DMS53 (cell line): ENCODE data around the gene UQCC2.

Experiments
- DNase-seq: peaks from one replicate; lab custom pipeline; 2025; lab: John Stamatoyannopoulos, UW

Gene UQCC2

DNA sequence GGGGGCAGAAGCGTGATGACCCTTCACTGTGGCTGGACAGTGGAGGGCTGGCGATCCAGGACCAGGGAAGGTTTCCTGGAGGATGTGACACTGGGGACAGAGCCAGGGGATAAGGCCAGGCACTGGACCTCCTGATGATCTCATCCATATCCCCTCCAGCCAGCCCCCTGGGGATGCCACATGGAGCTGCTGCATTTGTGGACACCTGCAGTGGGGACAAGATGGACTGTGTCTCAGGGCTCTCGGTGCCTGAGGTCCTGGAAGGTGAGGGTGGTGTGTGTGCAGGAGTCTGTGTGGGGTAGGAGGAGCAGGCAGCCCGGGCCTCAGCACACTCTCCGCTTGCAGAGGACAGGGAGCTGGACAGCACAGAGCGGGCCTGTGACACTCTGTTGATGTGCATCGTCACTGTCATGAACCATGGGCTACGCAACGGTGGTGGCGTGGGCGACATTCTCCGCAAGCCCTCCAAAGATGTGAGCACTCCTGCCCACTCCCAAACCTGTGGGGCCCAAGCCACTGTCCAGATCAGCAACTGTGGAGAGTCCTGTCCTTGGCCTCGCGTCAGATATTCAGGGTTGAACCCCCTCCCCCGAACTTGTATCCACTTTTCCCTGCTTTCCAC, 19.9 kb downstream of the UQCC2 start:
- DNase-seq, result no peak

DNA sequence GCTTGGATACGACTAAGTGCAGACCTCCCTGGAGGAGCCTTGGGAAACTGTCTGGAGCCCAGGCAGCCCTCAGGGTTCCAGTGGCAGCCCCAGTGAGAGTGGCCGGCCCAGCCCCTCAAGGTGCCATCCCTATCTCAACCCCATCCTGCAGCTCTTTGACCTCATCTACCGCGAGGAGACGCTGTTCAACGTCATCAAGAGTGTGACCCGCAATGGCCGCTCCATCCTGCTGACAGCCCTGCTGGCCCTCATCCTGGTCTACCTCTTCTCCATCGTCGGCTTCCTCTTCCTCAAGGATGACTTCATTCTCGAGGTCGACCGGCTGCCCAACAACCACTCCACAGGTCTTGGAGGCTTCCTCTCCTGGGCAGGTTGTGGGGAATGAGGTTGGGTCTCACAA, 20.7 kb downstream of the UQCC2 start:
- DNase-seq, result no peak

DNA sequence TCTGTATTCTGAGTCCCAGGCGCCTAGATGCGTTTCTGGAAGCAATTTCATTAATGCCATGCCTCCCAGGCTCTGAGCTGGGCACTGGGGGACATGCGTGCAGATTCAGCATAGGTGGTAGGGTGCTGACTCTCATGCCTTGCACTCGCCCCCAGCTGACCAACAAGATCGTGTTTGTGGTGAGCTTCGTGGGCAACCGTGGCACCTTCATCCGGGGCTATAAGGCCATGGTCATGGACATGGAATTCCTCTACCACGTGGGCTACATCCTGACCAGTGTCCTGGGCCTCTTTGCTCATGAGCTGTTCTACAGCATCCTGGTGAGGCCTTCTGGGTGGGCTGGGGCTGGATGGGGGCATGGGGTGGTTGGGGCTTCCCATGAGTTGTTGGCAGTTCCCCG, 21.6 kb downstream of the UQCC2 start:
- no peak for DNase-seq

DNA sequence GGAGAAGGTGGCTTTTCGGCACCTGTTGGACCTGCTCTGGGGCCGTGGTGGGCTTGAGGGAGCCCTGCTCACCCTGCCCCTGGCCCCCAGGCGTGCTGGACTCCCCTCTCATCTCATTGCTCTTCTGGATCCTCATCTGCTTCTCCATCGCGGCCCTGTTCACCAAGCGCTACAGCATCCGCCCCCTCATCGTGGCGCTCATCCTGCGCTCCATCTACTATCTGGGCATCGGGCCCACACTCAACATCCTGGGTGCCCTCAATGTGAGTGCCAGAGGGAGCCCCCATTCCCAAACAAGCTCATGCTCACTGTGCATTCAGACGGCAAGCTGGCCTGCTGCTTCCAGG, 22.4 kb downstream of the UQCC2 start:
- DNase-seq, result no peak

DNA sequence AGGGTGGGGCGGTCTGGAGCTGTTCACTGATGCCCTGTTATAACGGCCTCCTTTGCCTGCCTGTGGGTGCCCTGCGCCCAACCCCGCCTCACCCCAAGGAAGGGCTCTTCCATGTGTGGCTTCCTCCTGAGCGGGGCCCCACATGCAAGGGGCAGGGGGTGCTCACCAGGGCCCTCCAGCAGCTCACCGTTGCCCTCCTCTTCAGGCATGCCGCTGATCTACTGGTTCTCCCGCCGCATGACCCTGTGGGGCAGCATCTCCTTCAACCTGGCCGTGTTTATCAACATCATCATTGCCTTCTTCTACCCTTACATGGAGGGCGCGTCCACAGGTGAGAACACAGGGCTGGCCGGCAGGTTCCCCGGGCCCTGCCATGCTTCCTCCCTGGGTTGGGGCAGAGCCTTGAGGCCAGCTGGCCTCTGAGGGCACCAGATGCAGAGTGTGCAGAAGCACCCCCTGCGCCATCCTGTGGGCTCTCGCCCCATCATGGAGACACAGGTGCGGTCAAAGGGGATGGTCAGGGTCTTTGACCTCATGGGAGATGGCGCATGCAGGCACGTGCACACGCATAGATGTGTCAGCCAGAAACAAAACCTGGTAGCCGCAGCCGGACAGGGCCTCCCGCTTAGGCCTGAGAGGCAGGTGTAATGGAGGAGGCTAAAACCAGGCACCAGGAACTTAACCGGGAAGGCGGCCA, 22.9 kb downstream of the UQCC2 start:
- DNase-seq, result no peak

DNA sequence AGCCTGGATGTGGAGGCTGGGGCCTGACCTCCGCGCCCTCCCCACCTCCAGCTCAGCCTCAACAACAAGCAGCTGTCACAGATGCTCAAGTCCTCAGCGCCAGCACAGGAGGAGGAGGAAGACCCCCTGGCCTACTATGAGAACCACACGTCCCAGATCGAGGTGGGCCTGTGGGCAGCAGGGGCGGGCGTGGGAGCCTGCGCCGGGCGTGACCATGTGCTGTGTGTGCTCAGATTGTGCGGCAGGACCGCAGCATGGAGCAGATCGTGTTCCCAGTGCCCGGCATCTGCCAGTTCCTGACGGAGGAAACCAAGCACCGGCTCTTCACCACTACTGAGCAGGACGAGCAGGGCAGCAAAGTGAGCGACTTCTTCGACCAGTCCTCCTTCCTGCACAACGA, 23.5 kb downstream of the UQCC2 start:
- no peak for DNase-seq

DNA sequence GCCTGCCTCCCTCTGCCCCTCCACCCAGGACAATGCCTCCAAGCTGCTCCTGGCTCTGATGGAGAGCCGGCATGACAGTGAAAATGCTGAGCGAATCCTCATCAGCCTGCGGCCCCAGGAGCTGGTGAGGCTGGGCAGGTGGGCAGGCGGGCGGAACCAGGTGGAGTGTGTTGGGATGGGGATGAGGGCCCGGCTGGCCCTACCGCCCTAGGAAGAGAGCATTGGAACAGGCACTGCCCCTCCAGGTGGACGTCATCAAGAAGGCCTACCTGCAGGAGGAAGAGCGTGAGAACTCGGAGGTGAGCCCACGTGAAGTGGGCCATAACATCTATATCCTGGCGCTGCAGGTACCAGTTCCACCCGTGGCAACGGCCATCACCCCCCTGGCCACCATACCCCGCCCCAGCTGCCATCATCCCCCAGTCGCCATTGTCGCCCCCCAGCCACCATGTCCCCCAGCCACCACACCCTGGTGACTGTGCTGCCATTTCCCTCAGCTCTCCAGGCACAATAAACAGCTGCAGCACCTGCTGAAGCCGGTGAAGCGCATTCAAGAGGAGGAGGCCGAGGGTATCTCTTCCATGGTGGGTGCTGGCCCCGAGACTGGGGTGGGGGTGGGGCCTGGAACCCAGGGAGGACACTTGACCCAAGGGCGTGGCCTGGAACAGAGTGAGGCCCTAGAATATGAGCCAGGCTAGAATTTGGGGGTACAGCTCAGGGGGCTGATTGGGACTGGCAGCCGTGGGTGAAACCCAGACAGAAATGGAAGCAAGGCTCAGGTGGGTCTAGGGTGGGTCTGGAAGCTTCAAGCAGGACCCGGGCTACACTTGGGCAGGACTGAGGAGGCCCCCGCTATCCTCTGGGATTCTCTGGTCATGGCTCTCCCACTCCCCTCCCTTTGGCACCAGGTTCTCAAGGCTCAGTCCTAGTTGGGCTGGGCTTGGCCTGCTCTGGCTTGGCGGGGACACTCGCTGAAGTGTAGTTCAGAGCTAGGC, 24.2 kb downstream of the UQCC2 start:
- no peak for DNase-seq

DNA sequence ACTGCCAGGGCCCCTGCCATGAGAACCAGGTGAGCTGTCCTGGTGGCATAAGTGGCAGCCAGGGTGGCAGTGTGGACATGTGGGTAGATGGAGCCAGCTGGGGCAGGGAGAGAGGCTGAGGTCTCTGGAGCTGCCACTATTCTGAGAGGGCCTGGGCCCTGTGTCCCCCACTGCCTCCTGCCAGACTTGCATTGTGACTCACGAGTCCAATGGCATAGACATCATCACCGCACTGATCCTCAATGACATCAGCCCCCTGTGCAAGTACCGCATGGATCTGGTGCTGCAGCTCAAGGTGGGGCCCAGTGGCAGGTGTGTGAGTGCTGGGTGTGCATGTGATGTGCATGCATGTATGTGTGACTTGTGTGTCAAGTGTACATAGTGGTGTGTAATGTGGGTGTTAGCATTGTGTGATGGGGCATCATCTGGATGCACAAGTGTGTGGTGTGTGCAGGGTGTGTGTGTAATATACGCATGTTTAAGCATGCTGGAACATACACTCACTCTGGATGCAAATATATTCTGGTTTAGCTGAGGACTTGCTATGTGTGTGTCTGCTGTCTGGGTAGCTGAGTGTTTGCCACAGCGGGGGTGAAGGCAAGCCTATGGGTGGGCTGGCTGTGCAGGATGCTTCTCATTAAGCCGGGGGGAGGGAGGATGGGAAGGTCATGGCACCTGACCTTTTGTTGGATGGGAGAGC, 25.1 kb downstream of the UQCC2 start:
- DNase-seq, result no peak

DNA sequence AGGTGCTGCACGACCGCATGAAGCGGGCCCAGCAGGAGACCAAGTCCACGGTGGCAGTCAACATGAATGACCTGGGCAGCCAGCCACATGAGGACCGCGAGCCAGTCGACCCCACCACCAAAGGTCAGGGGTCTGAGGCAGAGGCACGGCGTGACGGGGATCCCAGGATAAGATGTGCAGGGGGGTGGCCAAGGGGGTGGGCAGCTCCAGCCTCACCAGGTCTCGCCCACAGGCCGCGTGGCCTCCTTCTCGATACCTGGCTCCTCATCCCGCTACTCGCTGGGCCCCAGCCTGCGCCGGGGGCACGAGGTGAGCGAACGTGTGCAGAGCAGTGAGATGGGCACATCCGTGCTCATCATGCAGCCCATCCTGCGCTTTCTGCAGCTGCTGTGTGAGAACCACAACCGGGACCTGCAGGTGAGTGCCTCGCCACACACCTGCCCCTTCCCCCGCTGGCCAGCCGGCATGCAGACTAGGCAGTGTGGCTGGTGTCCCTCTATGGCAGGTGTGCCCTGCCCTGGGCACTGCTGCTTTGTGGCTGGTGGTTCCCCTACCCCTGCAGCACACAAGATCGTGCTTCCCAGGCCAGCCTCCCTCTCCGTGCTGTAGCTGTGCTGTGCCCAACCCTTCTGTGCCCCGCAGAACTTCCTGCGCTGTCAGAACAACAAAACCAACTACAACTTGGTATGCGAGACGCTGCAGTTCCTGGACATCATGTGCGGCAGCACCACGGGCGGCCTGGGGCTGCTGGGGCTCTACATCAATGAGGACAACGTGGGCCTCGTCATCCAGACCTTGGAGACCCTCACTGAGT, 25.9 kb downstream of the UQCC2 start:
- no peak for DNase-seq

DNA sequence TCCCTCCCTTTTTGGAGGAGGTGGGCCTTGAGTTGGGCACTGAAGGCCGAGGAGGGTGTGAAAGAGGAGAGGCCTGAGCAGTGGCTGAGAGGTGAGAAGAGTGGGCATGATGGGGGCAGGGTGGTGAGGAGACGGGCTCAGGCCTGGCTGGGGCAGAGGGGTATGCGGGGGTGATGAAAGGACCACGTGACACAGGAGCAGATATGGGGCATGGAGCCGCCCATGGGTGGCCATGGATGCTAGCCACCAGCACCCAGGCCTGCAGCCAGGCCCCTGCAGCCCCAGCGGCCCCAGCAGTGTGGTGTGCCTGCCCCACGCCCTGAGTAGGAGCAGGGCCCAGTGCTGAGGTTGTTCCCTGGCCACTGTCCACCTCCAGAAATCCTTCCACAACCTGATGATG, 26.5 kb downstream of the UQCC2 start:
- DNase-seq, result no peak

DNA sequence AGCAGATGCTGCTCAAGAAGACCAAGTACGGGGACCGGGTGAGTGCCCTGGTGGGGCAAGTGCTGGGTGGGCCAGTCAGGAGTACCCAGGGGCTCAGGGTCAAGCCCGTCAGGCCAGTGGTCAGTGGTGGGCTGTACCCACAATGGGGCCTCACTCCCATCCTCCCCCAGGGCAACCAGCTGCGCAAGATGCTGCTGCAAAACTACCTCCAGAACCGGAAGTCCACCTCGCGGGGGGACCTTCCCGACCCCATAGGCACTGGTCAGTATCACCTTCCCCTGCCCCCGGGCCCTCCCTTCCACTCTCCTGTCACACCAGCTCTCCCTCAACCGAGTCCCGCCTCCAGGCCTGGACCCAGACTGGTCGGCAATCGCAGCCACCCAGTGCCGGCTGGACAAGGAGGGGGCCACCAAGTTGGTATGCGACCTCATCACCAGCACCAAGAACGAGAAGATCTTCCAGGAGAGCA, 27.0 kb downstream of the UQCC2 start:
- DNase-seq, result no peak

DNA sequence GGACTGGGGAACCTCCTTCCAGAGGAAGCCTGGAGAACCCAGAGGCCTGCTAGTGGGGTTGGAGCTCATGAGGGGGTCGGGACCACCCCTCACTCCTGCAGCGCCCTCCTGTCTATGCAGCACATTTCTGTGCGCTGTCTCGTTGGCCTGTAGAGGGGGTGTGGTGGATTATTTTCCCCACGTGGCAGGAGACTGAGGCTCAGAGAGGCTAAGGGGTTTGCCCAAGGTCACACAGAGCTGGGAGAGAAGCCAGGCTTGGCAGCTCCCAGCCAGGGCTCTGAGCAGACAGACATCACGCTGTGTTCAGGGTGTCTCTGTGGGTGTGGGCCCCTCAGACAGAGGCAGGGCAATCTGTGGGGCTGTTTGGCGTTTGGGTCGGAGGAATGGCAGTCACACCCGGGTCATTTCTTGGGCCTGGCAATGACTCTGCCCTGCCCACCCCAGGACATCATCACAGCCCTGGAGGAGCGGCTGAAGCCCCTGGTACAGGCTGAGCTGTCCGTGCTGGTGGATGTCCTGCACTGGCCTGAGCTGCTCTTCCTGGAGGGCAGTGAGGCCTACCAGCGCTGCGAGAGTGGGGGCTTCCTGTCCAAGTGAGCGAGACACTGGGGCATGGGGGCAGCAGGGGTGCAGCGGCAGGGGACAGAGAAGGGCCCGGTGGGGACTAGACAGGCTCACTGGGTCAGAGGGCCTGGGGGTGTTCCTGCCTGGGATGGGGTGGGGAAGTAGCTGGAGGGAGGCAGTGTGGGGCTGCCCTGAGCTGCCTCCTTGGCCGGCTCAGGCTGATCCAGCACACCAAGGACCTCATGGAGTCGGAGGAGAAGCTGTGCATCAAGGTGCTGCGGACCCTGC, 27.7 kb downstream of the UQCC2 start:
- DNase-seq, result no peak

DNA sequence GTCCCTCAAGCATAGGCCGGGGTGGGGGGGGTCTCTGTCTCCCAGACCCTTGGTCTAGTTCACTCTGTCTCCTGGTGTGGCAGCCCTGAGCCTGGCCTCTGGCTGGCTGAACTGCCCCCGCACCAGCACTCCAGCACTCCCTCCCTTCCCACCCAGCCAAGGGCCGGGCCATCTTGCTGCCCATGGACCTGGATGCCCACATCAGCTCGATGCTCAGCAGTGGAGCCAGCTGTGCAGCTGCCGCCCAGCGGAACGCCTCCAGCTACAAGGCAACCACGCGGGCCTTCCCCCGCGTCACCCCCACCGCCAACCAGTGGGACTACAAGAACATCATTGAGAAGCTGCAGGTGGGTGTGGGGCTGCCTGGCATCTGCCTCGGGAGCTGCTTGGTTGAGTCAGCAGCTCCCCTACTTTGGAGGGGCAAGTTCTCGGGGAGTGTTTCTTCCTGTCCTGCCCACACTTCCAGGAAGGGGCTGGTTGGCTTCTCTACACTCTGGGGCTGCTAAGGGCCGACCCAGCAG, 28.4 kb downstream of the UQCC2 start:
- no peak for DNase-seq

DNA sequence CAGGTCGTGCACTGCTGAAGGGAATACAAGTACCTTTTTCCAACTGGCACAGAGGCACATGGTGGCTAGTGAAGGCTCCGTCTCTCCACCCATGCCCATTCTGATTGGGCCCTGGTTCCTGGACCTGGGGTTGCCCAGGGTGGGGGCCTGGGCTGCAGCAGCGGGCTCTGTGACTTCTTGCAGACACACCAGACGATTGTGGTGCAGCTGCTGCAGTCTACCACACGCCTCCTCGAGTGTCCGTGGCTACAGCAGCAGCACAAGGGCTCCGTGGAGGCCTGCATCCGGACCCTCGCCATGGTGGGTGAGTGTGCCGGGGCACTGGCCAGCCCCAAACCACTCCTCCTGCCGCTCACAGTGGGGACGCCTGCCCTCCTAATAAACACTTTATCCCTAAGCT, 29.2 kb downstream of the UQCC2 start:
- no peak for DNase-seq

DNA sequence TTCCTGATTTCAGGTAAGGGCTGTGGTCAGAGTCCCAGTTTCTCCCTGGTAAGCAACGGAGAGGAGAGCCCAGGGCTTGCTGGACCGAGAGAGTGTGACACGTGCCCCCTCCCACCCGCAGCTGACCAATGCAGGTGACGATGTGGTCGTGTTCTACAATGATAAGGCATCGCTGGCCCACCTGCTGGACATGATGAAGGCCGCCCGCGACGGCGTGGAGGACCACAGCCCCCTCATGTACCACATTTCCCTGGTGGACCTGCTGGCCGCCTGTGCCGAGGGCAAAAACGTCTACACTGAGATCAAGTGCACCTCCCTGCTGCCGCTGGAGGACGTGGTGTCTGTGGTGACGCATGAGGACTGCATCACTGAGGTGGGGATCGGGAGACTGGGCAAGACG, 31.7 kb downstream of the UQCC2 start:
- no peak for DNase-seq

DNA sequence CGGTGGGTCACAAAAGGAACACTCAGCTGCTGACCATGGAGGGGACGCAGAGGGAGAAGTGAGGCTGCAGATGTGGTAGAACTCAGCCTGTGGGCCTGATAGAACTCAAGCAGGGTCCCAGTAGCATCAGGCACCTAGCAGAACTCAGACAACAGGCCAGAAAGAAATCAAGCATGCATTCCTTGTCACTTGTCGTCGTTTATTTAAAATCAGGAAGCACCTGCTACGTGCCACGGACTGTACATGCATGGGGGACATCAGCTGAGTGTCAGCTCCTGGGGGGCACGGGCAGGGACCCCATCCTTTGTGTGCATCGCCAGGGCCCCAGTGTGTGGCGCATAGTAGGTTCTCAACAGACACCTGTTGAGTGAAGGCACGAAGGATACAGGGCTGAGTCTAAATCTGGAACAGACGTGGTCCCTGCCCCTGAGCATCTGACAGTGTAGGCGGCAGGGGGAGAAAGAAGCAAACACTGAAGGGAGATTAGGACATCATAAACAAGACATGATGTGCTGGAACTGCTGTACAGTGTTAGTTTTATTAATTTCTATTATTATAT, 32.5 kb downstream of the UQCC2 start:
- DNase-seq, result no peak

DNA sequence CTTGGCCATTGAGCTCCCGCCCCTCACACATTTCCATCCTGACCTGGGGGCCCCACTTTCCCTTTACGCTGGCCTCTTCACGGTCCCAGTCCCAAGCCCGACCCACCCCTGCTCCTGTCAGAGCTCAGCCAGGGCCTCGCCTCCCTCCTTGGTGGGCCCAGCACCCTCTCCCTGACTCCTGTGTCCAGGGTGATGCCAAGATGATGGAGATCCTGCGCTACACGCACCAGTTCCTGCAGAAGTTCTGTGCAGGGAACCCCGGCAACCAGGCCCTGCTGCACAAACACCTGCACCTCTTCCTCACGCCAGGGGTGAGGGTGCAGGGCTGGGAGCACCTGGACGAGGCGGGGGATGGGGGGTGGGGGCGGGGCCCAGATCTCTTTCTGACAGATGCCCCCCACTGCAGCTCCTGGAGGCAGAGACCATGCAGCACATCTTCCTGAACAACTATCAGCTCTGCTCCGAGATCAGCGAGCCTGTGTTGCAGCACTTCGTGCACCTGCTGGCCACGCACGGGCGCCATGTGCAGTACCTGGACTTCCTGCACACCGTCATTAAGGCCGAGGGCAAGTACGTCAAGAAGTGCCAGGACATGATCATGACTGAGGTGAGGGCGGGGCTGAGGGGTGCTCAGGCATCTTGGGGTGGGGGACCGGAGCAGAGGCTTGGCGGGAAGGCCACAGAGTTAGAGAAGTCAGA, 33.1 kb downstream of the UQCC2 start:
- DNase-seq, result no peak

DNA sequence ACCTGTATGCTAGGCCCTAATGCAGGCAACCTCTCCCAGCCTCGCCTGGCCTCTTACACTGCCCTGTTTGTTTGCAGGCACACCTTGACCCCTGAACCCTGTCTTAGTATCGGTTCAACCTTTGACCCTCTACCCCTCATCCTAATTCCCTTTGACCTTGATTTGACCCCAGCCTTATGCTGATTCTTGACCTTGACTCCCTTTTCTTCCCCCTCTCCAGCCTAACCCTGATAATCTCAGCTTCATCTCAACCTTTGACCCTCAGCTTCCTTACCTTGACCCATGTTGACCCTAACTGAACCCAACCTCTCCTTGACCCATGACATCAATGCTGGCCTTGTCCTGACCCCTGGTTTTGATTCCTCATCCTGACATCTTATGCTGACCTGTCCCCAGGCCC, 33.8 kb downstream of the UQCC2 start:
- no peak for DNase-seq

DNA sequence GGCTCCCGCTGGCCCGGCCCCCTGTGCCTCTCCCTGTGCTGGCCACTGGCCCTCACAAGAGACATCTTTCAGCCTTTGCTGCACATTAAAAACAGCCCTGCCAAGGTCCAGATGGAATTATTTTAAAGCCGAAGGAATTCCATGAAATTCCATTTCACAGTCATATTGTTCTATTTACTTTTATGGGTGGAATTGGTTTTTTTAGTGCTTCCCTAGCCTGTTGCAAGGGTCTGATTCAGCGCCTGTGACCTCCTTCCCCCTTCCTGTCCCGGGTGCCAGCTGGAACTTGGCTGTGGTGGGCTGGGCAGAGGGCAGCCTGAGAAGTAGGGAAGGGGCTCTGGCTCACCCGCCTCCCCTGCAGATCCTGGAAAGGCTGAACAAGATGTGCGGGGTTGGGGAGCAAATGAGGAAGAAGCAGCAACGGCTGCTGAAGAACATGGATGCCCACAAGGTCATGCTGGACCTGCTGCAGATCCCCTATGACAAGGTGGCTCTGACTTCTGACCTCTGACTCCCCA, 34.3 kb downstream of the UQCC2 start:
- DNase-seq, result no peak
